ENCODE data around the gene CLEC4A.
"Not testable (repeated sequence)": the region's sequence is repeated elsewhere in the genome, so short reads cannot be mapped to it uniquely, and the experiment has no call there.

The CLEC4A gene
- total RNA-seq = 0 to 0.24 reads per million in 2 donors

DNA sequence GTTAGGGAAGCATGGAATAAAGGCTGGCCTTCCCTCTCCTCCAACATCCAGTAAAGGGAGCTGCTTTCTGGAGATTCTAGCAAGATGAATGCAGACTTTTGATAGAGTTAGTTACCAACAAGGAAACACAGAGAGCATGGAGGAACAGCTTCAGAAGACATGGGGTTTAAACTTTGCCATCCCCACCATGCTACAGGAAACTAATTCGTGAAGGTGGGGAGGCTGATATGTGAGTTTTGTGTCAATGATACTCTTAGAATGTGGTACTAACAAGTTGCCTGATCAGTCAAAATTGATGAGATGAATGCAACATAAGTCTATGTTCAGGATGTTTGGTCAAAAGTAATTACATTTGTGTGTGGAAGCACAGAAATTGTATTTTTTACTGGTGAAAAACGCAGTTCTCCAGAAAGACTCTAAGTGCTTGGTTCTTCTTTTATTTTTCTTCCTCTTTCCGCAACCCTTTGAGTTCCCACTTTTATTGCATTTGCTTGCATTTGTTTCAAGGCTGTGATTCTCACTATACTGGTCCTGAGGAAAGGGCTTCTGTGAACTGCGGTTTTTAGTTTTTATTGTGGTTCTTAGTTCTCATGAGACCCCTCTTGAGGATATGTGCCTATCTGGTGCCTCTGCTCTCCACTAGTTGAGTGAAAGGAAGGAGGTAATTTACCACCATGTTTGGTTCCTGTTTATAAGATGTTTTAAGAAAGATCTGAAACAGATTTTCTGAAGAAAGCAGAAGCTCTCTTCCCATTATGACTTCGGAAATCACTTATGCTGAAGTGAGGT, at the start of gene CLEC4A:
Gene CLEC4A (plus strand): TSS at position 494 of the 789 bp plus-strand sequence. CDS start 262 bp downstream, at position 756.
- no peak for DNase-seq

DNA sequence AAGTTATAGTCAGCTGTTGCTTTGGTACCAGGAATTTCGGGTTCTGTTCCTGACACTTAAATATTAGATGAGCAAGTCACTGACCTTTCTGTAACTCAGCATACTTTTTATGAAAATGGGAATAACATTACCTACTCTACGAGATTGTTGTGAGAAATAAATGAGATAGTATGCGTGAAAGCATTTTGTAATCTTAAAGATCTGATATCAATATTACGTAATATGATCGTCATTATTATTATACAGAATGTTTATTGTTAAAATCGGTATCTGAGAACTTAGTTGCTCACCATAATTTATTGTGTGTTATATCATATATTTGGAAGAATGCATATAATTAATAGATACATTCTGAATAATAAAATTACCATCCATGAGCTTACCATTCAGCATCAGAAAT, 47.5 kb upstream of the CLEC4A start:
- no peak for DNase-seq

DNA sequence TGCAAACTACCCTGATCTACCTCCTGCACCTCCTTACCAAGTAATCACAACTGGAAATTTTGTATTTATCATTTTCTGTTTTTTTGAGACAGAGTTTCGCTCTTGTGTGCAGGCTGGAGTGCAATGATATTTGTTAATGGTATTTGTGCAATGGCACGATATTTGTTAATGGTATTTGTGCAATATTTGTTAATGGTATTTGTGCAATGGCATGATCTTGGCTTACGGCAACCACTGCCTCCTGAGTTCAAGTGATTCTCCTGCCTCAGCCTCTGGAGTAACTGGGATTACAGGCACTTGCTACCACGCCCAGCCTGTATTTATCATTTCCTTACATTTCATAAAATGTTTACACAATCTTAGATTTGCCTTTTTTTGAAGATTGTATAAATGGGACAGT, 47.1 kb upstream of the CLEC4A start:
- DNase-seq = no peak

DNA sequence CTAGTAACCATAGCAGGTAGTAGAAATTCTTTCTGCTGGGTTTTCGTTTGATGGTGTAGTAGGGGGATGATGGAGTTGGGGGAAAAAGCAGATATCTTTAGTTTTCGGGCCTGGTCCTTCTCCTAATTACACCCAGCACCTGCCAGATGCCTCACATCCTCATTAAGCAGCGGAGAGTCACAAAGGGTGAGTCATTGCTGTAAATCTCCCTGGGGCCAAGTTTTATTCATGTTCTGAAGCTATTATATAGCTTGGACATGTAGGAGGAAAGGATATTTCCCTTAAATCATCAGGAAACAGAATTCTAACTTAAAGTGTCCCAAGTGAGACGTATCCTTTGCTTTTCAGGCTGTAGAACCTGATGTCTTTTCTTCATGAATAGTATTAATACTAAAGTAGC, 46.2 kb upstream of the CLEC4A start:
- DNase-seq = no peak

DNA sequence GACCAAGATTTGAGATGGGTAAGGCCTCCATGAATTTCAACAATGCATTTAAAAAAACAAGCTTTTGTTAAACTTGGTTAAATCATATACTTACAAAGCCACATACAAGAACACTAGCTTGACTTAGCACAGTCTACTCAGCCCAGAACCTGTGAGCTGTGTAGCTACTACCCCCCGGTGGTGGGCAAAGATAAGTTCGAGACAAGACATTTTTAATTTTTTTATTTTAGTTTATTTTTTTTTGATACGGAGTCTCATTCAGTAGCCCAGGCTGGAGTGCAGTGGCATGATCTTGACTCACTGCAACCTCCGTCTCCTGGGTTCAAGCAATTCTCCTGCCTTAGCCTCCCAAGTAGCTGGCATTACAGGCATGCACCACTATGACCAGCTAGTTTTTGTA, 45.0 kb upstream of the CLEC4A start:
- DNase-seq = peak; percentile 44

DNA sequence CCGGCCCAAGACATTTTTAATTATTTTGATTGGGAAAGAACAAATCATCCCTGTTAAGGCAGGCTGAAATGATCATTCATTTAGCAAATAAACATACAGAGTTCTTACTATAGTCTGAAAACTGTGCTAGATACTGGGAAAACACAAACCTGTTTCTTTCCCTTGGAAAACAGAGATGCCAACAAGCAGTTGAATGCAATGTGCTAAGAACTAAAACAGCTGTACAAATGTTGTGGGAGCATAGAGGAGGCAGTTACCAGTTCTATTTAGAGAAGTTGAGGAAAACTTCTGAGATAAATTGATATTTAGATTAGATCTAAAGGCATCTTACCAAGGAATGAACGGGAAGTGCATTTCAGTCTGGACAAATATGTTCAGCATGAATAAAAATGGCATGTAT, 44.5 kb upstream of the CLEC4A start:
- no peak for DNase-seq

DNA sequence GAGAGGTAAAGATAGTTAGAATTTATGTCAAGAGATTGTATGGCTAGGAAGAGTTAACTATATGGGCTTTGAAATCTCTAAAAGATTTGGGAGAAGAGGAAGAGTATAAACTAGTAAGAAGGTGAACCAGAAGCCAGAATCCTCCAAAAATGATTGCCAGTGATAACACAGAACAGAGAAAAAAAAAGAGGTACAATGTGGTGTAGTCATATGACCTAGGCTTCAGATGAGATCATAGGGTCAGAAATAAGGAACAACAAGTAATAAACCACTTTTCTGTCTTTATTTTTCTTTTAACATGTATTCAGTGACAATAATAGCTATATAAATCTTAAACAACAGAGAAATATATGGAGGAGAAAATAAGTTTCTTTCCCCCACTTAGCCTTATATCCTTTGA, 43.3 kb upstream of the CLEC4A start:
- DNase-seq = no peak

DNA sequence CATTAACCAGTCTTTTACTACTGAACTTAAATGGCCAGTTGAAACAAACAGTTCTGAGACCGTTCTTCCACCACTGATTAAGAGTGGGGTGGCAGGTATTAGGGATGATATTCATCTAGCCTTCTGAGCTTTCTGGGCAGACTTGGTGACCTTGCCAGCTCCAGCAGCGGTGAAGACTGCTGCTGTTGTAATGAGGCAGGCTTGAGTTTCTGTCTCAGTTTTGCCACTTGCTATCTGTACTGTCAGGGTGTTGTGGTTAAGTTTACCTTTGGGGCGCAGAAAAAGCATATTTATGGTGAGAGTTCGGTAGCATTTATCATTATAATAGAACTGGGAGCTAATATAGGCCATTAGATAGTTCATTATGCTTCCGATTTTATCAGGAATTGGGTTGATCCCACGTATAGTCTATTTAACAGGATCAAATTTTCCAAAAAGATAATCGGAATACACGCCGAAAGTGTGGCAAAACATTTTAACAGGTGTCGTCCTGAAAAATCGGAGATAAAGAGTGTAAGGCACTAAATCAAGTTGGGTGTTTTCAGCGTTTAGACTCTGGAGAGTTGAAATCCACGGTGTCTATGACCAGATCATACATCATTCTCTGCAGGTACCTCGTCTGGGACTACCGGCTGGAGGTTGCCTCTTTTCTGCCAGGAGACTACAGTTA, 42.0 kb upstream of the CLEC4A start:
- DNase-seq = no peak

DNA sequence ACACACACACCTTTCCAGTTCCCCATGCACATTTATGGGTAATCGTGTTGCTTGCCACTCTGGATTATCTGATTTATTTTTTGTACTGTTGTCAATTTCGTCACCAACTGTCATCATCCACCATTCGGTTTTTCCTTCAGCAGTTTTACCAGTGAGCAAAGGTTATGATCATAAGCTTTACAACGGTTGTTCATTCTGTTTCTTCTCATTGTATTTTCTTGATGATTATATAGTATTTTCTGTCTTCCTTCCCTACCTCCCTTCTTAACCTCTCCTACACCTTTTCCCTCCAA, 40.7 kb upstream of the CLEC4A start:
- DNase-seq = no peak

DNA sequence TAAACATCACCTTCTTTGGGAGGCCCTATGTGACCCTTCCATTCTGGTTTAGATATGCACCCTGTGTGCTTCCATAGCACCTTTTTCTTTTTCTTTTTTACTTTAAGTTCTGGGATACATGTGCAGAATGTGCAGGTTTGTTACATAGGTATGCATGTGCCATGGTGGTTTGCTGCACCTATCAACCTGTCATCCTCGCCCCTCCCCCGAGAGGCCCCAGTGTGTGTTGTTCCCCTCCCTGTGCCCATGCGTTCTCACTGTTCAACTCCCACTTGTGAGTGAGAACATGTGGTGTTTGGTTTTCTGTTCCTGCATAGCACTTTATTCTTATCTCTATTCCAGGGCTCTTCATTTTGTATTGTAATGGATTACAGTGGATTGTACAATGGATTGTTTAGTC, 39.1 kb upstream of the CLEC4A start:
- DNase-seq = not testable (repeated sequence)

DNA sequence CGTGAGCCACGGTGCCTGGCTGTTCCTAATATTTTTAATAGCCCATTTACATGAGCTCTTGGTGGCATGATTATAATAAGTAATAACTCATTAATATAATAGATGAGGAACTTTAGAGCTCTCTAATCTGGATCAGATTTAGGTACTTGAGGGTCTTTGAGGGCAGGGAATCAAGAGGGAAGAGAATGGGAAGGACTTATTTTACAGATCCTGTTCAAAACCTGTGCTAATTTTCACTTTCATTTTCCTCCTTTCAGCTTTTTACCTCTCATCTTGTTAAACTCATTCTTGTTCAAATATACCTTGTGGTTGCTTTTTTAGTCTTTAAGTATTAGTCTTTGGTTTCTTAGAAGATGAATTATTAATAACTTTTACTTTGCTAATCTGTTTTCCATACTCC, 35.8 kb upstream of the CLEC4A start:
- DNase-seq = no peak

DNA sequence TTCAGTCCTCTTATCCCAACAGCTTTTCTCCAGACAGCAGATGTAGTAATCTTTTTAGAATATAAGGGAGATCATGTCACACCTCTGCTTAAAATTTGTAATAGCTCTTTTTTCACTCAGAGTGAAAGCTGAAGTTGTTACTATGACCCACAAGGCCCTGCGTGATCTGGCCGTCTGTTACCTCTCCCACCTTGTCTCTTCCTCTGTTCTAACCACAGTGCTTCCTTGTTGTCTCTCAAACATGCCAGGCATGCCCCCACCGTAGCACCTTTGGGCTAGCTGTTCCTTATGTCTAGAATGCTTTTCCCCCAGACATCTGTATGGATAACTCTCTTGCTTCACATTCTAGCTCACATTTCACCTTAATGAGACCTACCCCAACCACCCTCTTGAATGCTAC, 34.8 kb upstream of the CLEC4A start:
- peak; percentile 31 for DNase-seq

DNA sequence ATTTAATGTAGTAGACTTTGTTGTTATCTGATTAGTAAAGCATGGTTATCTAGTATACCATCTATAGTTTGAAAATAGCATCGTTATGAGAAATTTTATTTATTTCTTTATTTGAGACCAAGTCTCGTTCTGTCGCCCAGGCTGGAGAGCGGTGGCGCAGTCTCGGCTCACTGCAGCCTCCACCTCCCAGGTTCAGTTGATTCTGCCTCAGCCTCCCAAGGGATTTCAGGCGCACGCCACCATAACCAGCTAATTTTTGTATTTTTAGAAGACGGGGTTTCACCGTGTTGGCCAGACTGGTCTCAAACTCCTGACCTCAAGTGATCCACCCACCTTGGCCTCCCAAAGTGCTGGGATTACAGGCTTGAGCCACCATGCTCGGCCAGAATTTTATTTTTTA, 34.1 kb upstream of the CLEC4A start:
- not testable (repeated sequence) for DNase-seq

DNA sequence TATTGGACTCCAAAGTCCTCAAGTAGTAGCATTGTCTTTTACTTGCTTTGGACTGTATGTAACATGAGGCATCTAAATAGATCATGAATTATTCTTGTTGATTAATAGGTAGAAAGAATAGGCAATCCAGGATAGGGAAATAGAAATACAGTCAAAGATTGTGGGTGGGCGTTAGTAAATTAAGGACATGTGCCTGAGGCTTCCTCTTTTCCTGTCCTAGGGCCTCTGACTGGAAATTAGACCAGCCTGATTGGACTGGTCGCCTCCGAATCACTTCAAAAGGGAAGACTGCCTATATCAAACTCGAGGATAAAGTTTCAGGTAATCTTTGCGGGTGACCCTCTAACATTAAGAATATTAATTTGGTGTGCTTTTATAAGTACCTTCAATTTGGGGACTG, 33.7 kb upstream of the CLEC4A start:
- DNase-seq = no peak

DNA sequence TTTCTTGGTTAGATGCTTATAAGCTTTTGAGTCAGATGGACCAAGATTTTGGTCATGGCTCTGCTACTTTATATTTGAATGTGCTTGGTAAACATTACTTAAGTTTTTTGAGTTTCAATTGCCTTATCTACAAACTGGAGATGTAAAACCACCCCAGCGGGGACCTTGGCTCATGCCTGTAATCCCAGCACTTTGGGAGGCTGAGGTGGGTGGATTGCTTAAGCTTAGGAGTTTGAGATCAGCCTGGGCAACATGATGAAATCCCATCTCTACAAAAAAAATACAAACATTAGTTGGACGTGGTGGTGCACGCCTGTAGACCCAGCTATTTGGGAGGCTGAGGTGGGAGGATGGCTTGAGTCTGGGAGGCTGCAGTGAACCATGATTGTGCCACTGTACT, 30.1 kb upstream of the CLEC4A start:
- no peak for DNase-seq

DNA sequence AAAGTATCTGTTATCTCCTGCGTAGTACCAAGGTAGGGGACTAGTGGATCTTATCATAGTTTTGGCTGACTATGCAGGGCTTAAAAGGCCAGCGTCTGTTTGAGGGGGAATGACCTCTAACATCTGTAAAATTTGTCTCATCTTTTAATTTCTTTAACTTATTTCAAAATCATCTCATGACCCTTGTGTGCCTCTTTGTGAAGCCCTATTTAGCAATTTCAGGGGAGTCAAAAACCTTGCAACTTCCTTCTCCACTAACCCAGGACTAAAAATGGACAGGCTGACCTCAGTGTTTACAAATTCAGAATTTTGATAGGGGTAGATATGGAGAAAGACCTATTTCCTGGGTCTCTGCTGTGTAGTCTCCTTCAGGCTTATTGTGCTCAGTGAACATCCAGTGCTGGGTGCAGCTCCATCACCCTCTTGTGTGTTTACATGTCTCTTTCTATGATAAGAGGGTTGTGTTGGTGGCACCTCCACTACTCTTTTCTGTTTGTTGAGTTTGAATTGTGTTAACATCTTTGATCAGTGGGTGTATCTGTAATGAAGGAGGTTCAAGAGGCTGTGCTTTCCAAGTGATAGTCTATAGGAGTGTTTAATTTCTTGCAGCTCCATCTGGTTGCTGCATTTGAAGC, 27.0 kb upstream of the CLEC4A start:
- no peak for DNase-seq

DNA sequence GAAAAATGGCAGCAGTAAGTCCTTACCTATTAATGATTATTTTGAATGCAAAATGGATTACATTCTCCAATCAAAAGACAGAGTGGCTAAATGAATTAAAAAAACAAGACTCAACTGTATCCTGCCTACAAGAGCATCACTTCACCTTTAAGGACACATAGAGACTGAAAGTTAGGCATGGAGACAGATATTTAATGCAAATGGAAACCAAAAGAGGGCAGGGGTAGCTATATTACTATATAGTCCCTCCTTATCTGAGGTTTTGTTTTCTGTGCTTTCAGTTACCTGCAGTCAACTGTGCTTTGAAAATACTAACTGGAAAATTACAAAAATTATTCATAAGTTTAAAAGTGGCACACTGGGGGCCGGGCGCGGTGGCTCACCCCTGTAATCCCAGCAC, 24.2 kb upstream of the CLEC4A start:
- no peak for DNase-seq

DNA sequence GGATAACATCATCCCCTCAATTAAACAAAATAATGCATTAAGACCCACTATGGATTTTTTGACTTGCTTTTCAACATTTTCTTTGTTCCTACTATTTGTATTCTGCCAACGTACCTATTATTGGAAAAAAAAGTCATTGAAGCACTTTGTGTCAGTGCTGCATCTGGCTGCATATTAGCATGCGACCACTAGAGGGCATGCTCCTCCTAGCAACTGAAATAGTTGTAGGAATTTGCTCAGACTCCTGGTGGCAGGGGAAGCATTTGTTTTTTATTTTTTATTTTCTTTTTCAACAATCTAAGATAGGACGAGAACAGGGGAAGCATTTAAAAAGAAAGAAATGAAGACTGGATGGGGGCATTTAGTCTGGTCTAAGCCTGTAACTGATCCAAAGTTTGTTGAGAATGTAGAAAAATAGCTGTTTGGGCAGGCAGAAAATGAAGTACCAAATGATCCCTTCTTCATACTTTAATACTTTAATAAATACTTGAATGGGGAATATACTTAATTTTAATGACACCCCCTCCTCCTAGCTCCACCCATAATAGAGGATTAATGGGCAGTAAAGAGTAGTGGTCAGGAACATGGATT, 14.5 kb upstream of the CLEC4A start:
- peak; percentile 64 for DNase-seq

DNA sequence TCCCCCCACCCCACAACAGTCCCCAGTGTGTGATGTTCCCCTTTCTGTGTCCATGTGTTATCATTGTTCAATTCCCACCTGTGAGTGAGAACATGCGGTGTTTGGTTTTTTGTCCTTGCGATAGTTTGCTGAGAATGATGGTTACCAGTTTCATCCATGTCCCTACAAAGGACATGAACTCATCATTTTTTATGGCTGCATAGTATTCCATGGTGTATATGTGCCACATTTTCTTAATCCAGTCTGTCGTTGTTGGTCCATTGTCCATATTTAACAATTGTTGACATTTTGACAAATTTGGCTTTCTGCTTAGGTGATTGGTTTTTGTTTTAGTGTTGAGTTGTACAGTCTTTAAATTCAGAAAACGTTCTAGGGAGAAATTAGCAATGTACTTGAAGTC, 10.3 kb upstream of the CLEC4A start:
- DNase-seq = not testable (repeated sequence)

DNA sequence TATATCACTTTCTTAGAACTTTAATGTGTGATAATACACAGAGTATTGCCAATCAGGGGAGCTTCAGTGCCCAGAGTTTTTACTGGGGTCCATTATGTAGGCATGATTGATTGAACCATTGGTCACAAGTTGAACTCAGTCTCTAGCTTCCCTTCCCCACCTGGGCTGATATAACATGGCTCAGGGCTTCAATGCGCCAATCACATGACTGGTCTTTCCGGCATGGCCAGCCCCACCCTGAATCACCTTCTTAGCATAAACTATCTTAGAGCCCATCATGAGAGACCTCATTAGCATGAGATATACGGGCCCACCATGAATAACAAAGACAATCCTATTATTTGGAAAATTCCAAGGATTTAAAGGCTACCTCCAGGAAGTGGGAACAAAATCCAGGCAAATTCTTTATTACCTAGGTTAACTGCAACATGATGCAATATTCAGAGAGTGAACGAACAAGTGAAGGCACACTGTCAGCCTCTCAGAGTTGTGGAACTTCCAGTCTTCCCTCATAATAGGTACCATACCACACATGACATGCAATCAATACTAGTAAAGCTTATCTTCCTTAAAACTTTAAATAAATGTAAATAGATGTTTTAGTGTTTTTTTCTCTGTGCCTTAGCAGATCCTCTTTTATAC, 3.2 kb upstream of the CLEC4A start:
- no peak for DNase-seq

DNA sequence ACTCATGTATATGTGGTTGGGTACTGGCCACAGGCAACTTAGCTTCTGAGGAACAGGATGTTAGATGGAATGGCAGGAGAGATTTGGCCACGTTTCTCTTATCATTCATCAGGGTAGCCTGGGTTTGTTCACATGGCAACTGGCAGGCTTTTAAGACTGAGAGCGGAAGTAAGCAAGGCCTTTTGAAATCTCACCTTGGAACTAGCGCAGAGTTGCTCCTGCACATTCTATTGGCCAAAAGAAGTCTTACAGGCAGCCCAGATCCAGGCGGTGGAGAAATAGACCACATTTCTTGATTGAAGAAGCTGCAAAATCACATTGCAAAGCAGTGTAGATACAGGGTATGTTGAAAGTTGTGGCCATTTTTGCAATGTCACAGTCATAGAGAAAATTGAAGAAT, 3.7 kb downstream of the CLEC4A start:
- no peak for DNase-seq

DNA sequence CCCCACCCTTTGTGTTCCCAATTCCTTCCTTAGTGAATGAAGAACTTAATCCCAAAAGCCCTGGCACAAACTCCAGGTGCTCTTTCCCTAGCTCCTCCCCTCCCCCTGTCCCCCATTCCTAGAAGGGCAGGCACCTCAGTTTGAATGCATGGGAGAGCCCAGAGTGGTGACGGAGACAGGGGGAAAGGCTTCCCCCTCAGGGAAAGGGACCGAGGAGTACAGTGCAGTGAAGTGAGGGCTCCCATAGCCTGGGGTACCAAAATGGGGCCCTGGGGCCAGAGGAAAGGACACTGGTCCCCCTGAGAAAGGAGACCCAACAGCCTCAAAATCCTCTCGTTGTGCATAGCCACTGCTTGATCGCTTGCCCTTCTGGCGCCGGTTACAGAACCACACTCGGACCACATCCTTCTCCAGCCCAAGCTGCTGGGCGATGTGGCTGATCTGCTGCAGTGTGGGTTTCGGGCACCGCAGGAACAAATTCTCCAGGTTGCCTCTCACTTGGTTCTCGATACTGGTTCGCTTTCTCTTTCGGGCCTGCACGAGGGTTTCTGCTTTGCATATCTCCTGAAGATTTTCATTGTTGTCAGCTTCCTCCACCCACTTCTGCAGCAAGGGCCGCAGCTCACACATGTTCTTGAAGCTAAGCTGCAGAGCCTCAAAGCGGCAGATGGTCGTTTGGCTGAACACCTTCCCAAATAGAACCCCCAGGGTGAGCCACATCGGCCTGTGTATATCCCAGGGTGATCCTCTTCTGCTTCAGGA, 10.4 kb downstream of the CLEC4A start:
- DNase-seq = not testable (repeated sequence)

Data from T-helper 9 cell (primary cell).